ENCODE measurements around the gene CCL20.
A peak's percentile ranks its signal among the peaks of the same experiment; 100 is the strongest.

CCL20 gene, protein sequence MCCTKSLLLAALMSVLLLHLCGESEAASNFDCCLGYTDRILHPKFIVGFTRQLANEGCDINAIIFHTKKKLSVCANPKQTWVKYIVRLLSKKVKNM

DNA sequence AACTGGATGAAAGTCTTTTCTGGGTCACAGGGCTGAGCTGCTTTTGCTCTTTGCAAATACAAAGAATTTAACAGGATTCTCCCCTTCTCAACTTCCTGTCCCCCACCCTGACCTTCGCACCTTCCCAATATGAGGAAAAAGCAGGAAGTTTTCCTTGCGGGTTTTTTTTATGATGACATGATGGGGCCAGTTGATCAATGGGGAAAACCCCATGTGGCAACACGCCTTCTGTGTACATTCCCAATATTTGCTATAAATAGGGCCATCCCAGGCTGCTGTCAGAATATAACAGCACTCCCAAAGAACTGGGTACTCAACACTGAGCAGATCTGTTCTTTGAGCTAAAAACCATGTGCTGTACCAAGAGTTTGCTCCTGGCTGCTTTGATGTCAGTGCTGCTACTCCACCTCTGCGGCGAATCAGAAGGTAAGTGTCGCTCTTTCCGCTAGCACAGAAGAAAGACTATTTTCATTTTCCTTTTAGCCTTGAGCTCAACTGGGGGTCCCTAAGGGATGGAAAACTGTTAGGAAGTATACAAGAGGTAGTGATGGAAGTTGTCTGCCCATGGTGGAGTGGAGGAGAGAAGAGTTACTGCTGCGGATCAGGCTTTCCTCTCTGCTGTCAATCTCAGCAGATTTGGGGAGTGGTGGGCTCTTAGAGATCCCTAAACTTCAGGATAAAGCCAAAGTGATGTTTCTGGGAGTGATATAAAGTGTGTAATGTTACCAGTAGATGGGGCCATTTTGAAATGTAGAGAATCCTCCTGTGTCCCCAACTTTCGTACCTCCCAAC is at the start of gene CCL20:
TSS of gene CCL20 (plus strand) at position 281 of the 792 bp plus-strand sequence. CDS start at position 351, 70 bp downstream.
- TF ChIP-seq, protein P1, sequence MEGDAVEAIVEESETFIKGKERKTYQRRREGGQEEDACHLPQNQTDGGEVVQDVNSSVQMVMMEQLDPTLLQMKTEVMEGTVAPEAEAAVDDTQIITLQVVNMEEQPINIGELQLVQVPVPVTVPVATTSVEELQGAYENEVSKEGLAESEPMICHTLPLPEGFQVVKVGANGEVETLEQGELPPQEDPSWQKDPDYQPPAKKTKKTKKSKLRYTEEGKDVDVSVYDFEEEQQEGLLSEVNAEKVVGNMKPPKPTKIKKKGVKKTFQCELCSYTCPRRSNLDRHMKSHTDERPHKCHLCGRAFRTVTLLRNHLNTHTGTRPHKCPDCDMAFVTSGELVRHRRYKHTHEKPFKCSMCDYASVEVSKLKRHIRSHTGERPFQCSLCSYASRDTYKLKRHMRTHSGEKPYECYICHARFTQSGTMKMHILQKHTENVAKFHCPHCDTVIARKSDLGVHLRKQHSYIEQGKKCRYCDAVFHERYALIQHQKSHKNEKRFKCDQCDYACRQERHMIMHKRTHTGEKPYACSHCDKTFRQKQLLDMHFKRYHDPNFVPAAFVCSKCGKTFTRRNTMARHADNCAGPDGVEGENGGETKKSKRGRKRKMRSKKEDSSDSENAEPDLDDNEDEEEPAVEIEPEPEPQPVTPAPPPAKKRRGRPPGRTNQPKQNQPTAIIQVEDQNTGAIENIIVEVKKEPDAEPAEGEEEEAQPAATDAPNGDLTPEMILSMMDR (IDR thresholded peaks at IDR 0.05; ENCODE audit: low read depth, low read length): no peak
- no peak within 1 kb of the TSS for H3K4me3 ChIP-seq (ENCODE audit: low read depth, low read length)

DNA sequence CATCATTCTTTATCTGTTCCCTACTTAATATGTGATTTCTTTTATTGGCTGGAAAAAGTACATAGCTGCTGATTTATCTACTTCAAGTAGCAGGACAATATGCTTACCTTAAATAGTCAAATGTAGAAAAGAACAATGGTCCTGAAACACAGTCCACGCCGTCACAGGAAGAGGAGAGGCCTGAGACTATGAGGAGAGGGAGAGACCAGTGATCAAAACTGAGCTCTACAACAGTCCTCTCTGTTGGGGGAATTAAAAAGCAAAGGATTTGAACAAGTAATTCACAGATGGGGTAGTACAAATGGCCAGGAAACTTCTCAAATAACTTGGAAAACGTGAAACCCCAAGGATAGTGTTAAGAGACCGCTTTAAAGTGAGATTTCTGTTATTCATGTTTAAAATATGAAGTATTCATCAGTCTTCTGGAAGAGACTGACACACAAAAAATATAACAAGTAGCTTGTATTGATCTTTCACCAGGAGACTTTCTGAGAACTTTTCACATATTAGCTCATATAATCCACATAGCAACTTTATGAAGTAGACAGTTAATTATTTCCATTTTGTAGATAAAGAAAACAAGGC is 47.8 kb upstream of the CCL20 start:
- TF ChIP-seq, protein P1 (IDR thresholded peaks at IDR 0.05; ENCODE audit: low read depth, low read length): no peak
- H3K4me3 ChIP-seq (ENCODE audit: low read depth, low read length): no peak overlapping the region

DNA sequence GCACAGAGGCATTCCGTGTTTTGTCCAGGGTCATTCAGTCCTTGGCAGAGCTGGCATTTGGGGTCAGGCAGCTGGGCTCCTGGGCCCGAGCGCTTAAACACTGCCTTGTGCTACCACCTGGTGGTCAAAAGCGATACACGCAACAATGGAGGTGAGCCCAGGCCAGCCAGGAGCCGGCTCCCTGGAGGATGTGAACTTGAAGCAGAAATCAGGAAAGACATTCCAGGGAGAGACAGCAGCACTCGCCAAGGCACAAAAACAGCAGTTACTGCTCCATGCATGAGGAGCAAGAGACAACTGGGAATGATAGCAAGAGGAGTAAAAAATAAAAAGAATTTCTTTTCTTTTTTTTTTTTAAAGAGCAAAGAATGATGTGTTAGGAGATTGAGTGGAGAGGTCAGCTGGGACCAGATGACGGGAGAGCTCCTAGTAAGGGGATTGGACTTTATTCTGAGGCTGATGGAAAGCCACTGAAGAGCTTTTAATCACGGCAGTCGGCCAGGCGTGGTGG is 47.2 kb upstream of the CCL20 start:
- no peak overlapping the region for H3K4me3 ChIP-seq (ENCODE audit: low read depth, low read length)
- TF ChIP-seq, protein P1 (IDR thresholded peaks at IDR 0.05; ENCODE audit: low read depth, low read length): peak; percentile 73

DNA sequence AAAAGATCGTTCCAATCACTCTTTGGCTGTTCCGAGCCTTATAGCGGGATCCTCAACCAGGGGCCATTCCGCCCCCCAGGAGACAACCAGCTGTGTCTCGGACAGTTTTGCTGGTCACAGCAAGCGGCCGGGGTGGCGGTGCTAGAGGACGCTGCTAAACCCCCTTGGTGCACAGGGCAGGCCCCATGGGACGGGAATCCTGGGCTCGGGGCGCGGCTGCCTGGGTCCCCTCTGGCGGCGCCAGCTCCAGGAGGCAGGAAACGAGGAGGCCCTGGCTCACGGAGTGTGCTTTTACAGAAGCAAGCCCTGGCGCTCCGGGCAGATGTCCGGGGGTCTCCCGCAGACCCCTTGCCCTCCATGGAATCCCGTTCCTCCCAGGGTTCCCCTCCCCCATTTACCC is 45.8 kb upstream of the CCL20 start:
- no peak overlapping the region for H3K4me3 ChIP-seq (ENCODE audit: low read depth, low read length)
- TF ChIP-seq, protein P1 (IDR thresholded peaks at IDR 0.05; ENCODE audit: low read depth, low read length): no peak

DNA sequence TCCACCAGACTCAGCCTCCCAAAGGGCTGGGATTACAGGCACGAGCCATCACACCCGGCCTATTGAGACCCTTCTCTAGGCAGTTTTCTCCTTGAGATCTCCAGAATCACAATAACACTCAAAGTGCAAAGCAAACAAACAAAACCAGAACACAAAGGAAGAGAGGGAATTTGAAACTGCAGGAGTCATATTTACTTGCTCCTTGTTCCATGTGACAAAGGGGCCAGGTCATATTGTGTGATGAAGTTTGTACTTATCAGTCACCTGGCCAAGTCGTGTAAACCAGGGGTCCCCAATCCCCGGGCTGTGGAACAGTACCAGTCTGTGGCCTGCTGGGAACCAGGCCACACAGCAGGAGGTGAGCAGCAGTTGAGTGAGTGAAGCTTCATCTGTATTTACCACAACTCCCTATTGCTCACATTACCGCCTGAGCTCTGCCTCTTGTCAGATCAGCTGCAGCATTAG is 41.4 kb upstream of the CCL20 start:
- no peak overlapping the region for H3K4me3 ChIP-seq (ENCODE audit: low read depth, low read length)
- TF ChIP-seq, protein P1 (IDR thresholded peaks at IDR 0.05; ENCODE audit: low read depth, low read length): no peak

DNA sequence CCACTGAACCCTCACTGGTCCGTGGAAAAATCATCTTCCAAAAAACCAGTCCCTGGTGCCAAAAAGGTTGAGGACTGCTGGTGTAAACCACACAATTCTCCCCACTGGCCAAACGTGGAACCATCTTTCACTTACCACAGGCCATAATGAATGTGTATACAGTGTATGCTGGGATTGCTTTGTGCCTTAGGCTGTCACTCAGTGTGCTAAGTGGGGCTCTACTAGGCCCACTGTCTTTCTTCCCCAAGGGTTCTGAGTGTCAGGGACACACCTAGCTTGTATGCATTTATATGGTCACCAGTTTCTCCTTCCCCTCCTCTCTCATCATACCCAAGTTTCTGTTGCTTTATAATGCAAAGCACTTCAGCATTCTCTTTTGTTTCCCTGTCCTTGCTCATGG is 40.7 kb upstream of the CCL20 start:
- TF ChIP-seq, protein P1 (IDR thresholded peaks at IDR 0.05; ENCODE audit: low read depth, low read length): no peak
- no peak overlapping the region for H3K4me3 ChIP-seq (ENCODE audit: low read depth, low read length)
